ENCODE results near the gene CSPG4. TPM values are rescaled to one million over a fixed set of nuclear protein-coding genes. Genes with fewer than 3 reads are reported as not detected.

The CSPG4 gene
- total and polyA plus RNA-seq, 9 of the 15 experiments (the other 6 are each of a cell fraction or from before 2014, with no cell fraction given) = under 0.01 to 0.07 (median 0.04) TPM; not detected in 5

DNA sequence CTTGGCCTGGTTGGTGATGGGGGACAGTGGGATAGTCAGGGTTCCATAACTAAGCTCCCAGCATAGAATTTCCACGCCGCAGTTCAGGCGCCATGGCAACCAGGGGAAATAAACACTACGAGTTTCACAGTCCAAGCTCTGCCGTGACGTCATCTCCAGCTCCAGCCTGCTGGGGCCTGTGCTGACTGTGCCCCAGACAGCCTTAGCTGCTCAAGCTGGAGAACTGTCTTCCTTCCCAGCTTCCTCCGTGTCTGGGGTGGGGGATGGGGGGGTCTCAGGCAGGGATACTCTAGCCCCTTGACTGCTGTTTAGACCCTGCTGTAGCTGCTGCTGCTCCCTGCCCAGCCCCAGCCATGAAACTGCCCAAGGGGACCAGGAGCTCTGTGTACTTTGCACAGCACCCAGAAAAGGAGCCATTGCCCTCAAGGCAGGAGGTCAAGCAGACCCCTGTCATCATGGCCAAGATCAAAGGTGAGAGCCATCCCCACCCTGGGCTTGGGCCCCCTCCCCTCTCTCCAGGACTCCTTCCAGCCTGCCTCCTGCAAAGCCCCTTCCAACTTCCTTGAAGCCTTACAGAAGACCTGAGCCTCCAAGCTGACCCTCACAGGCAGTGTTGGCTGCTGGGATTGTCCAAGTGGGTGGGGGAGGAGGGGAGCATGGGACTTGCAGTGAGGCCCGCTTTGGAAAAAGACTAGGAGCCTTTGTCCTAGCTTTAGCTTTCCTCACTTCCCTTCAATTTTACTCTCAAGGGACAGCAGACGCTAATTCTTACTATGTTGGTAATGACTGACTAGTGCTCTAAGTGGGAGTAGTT lies 11.4 kb upstream of the CSPG4 start (continued):
- TF ChIP-seq, protein P1, sequence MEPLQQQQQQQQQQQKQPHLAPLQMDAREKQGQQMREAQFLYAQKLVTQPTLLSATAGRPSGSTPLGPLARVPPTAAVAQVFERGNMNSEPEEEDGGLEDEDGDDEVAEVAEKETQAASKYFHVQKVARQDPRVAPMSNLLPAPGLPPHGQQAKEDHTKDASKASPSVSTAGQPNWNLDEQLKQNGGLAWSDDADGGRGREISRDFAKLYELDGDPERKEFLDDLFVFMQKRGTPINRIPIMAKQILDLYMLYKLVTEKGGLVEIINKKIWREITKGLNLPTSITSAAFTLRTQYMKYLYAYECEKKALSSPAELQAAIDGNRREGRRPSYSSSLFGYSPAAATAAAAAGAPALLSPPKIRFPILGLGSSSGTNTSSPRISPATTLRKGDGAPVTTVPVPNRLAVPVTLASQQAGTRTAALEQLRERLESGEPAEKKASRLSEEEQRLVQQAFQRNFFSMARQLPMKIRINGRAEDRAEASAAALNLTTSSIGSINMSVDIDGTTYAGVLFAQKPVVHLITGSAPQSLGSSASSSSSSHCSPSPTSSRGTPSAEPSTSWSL (CRISPR knock-in tag; IDR thresholded peaks at IDR 0.05; ENCODE audit: borderline replicate concordance) = no peak
- no peak for TF ChIP-seq ZNF699 (CRISPR knock-in tag; IDR thresholded peaks at IDR 0.05; ENCODE audit: insufficient replicate concordance)
- TF ChIP-seq, protein P2, sequence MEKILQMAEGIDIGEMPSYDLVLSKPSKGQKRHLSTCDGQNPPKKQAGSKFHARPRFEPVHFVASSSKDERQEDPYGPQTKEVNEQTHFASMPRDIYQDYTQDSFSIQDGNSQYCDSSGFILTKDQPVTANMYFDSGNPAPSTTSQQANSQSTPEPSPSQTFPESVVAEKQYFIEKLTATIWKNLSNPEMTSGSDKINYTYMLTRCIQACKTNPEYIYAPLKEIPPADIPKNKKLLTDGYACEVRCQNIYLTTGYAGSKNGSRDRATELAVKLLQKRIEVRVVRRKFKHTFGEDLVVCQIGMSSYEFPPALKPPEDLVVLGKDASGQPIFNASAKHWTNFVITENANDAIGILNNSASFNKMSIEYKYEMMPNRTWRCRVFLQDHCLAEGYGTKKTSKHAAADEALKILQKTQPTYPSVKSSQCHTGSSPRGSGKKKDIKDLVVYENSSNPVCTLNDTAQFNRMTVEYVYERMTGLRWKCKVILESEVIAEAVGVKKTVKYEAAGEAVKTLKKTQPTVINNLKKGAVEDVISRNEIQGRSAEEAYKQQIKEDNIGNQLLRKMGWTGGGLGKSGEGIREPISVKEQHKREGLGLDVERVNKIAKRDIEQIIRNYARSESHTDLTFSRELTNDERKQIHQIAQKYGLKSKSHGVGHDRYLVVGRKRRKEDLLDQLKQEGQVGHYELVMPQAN (IDR thresholded peaks at IDR 0.05; ENCODE audit: borderline replicate concordance) = no peak
- no peak for TF ChIP-seq ZNF311 (CRISPR knock-in tag; IDR thresholded peaks at IDR 0.05)
- no peak for TF ChIP-seq MAFF (IDR thresholded peaks at IDR 0.05; ENCODE audit: low read length)
- no peak for TF ChIP-seq MTA2 (IDR thresholded peaks at IDR 0.05; ENCODE audit: low read depth)
- TF ChIP-seq ZNF696 (CRISPR knock-in tag; conservative IDR thresholded peaks at IDR 0.05) = no peak
- TF ChIP-seq, protein P3, sequence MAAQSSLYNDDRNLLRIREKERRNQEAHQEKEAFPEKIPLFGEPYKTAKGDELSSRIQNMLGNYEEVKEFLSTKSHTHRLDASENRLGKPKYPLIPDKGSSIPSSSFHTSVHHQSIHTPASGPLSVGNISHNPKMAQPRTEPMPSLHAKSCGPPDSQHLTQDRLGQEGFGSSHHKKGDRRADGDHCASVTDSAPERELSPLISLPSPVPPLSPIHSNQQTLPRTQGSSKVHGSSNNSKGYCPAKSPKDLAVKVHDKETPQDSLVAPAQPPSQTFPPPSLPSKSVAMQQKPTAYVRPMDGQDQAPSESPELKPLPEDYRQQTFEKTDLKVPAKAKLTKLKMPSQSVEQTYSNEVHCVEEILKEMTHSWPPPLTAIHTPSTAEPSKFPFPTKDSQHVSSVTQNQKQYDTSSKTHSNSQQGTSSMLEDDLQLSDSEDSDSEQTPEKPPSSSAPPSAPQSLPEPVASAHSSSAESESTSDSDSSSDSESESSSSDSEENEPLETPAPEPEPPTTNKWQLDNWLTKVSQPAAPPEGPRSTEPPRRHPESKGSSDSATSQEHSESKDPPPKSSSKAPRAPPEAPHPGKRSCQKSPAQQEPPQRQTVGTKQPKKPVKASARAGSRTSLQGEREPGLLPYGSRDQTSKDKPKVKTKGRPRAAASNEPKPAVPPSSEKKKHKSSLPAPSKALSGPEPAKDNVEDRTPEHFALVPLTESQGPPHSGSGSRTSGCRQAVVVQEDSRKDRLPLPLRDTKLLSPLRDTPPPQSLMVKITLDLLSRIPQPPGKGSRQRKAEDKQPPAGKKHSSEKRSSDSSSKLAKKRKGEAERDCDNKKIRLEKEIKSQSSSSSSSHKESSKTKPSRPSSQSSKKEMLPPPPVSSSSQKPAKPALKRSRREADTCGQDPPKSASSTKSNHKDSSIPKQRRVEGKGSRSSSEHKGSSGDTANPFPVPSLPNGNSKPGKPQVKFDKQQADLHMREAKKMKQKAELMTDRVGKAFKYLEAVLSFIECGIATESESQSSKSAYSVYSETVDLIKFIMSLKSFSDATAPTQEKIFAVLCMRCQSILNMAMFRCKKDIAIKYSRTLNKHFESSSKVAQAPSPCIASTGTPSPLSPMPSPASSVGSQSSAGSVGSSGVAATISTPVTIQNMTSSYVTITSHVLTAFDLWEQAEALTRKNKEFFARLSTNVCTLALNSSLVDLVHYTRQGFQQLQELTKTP (IDR thresholded peaks at IDR 0.05; ENCODE audit: low read depth in 1 of 2, partially characterized antibody in 2 of 2) = no peak
- TF ChIP-seq IRF2 (CRISPR knock-in tag; IDR thresholded peaks at IDR 0.05) = no peak
- no peak for TF ChIP-seq ZNF354B (CRISPR knock-in tag; IDR thresholded peaks at IDR 0.05)
- TF ChIP-seq MIER1 (IDR thresholded peaks at IDR 0.05; ENCODE audit: low read depth) = no peak
- TF ChIP-seq, protein P4, sequence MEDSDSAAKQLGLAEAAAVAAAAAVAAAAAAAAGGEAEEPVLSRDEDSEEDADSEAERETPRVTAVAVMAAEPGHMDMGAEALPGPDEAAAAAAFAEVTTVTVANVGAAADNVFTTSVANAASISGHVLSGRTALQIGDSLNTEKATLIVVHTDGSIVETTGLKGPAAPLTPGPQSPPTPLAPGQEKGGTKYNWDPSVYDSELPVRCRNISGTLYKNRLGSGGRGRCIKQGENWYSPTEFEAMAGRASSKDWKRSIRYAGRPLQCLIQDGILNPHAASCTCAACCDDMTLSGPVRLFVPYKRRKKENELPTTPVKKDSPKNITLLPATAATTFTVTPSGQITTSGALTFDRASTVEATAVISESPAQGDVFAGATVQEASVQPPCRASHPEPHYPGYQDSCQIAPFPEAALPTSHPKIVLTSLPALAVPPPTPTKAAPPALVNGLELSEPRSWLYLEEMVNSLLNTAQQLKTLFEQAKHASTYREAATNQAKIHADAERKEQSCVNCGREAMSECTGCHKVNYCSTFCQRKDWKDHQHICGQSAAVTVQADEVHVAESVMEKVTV (CRISPR knock-in tag; IDR thresholded peaks at IDR 0.05) = no peak
- TF ChIP-seq, protein P5, sequence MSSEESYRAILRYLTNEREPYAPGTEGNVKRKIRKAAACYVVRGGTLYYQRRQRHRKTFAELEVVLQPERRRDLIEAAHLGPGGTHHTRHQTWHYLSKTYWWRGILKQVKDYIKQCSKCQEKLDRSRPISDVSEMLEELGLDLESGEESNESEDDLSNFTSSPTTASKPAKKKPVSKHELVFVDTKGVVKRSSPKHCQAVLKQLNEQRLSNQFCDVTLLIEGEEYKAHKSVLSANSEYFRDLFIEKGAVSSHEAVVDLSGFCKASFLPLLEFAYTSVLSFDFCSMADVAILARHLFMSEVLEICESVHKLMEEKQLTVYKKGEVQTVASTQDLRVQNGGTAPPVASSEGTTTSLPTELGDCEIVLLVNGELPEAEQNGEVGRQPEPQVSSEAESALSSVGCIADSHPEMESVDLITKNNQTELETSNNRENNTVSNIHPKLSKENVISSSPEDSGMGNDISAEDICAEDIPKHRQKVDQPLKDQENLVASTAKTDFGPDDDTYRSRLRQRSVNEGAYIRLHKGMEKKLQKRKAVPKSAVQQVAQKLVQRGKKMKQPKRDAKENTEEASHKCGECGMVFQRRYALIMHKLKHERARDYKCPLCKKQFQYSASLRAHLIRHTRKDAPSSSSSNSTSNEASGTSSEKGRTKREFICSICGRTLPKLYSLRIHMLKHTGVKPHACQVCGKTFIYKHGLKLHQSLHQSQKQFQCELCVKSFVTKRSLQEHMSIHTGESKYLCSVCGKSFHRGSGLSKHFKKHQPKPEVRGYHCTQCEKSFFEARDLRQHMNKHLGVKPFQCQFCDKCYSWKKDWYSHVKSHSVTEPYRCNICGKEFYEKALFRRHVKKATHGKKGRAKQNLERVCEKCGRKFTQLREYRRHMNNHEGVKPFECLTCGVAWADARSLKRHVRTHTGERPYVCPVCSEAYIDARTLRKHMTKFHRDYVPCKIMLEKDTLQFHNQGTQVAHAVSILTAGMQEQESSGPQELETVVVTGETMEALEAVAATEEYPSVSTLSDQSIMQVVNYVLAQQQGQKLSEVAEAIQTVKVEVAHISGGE (CRISPR knock-in tag; IDR thresholded peaks at IDR 0.05) = no peak
